Measurements from ENCODE around the gene CAMK2G.

Gene CAMK2G

GRCh38 chr10:73763343-73763742, 111.0 kb downstream of the CAMK2G start:
- no peak for DNase-seq

GRCh38 chr10:73762915-73763314, 111.4 kb downstream of the CAMK2G start:
- no peak for DNase-seq
